ENCODE results near the gene NRG2. TPM values are rescaled to one million over a fixed set of nuclear protein-coding genes. Genes with fewer than 3 reads are reported as not detected.

The NRG2 gene
- total RNA-seq, 1 experiment from 2014 or later, result not detected

DNA sequence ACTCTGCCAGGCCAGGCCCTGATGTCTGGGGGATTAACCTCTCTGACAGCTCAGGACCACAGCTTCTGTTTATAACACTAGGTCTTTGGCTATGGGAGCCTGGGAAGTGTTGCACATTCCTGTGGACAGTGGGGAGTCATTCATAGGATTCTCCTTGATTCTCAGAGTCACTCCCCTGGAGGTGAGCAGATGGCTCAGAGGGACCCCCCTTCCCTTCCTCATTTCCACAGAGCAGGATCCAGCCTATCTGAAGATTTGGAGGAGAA is 60.2 kb downstream of the NRG2 start:
- Histone ChIP-seq H3K27me3 (replicated peaks; ENCODE audit: insufficient read depth, low read depth, low read length, poor library complexity) (peaks cover 3% of the 10 kb centered on the region), H3K4me3 (ENCODE audit: low read depth, low read length, poor library complexity, severe bottlenecking) (no peak overlapping the region), H3K27ac (ENCODE audit: low read depth, low read length, poor library complexity, severe bottlenecking) (no peak overlapping the region), H3K36me3 (ENCODE audit: insufficient read depth, low read length, poor library complexity, severe bottlenecking) (no peaks in the 10 kb centered on the region), H3K9me3 (ENCODE audit: low read depth, low read length, poor library complexity, severe bottlenecking) (no peaks in the 10 kb centered on the region), H3K4me1 (ENCODE audit: insufficient read depth, low read length, poor library complexity, severe bottlenecking) (peaks cover 12% of the 10 kb centered on the region)
- intact Hi-C loops (cut with micrococcal nuclease; ENCODE audit: unreplicated experiment), result no loop called here
- ChIA-PET POLR2A (ENCODE audit: low non-redundant PET) (no interaction called here), CTCF (no interaction called here)
- TF ChIP-seq EZH2 (IDR thresholded peaks at IDR 0.05; ENCODE audit: borderline replicate concordance, low read depth, low read length, poor library complexity, severe bottlenecking), result no peak
- no peak for TF ChIP-seq CTCF (conservative IDR thresholded peaks at IDR 0.05; ENCODE audit: low read depth, low read length)
- DNase-seq (ENCODE audit: low spot score), result no peak
- BruUV-seq (replicated peaks), result no TSS peak

- TF ChIP-seq EZH2 (IDR thresholded peaks at IDR 0.05; ENCODE audit: borderline replicate concordance, low read depth, low read length, poor library complexity, severe bottlenecking) (no peak), CTCF (conservative IDR thresholded peaks at IDR 0.05; ENCODE audit: low read depth, low read length) (no peak)
- DNase-seq (ENCODE audit: low spot score), result peak; percentile 87
- peaks cover 3% of the 10 kb centered on the region for H3K27me3 ChIP-seq (replicated peaks; ENCODE audit: insufficient read depth, low read depth, low read length, poor library complexity)
- no TSS peak for BruUV-seq (replicated peaks)
- CTCF ChIA-PET, result interaction anchor here (0.7 kb wide), 1 partner anchor 207 kb away, joined by 3 read pairs; no protein-coding TSS in a partner anchor
- no peaks in the 10 kb centered on the region for H3K9me3 ChIP-seq (ENCODE audit: low read depth, low read length, poor library complexity, severe bottlenecking)
- H3K4me1 ChIP-seq (ENCODE audit: insufficient read depth, low read length, poor library complexity, severe bottlenecking), result peaks cover 12% of the 10 kb centered on the region
- POLR2A ChIA-PET (ENCODE audit: low non-redundant PET), result no interaction called here
- H3K4me3 ChIP-seq (ENCODE audit: low read depth, low read length, poor library complexity, severe bottlenecking), result no peak overlapping the region
- H3K36me3 ChIP-seq (ENCODE audit: insufficient read depth, low read length, poor library complexity, severe bottlenecking), result no peaks in the 10 kb centered on the region
- intact Hi-C loops (cut with micrococcal nuclease; ENCODE audit: unreplicated experiment), result no loop called here
- H3K27ac ChIP-seq (ENCODE audit: low read depth, low read length, poor library complexity, severe bottlenecking), result no peak overlapping the region
Observed at GRCh38 chr5:139982157-139982974, 60.7 kb downstream of the NRG2 start.

- TF ChIP-seq EZH2 (IDR thresholded peaks at IDR 0.05; ENCODE audit: borderline replicate concordance, low read depth, low read length, poor library complexity, severe bottlenecking), result no peak
- no peak for TF ChIP-seq CTCF (conservative IDR thresholded peaks at IDR 0.05; ENCODE audit: low read depth, low read length)
- CTCF ChIA-PET, result interaction anchor here (1.7 kb wide), 1 partner anchor 12 kb away, joined by 11 read pairs; no protein-coding TSS in a partner anchor
- Histone ChIP-seq H3K4me3 (ENCODE audit: low read depth, low read length, poor library complexity, severe bottlenecking) (no peak overlapping the region), H3K4me1 (ENCODE audit: insufficient read depth, low read length, poor library complexity, severe bottlenecking) (peaks cover 12% of the 10 kb centered on the region), H3K27ac (ENCODE audit: low read depth, low read length, poor library complexity, severe bottlenecking) (no peak overlapping the region), H3K36me3 (ENCODE audit: insufficient read depth, low read length, poor library complexity, severe bottlenecking) (no peaks in the 10 kb centered on the region), H3K27me3 (replicated peaks; ENCODE audit: insufficient read depth, low read depth, low read length, poor library complexity) (peaks cover 6% of the 10 kb centered on the region), H3K9me3 (ENCODE audit: low read depth, low read length, poor library complexity, severe bottlenecking) (no peaks in the 10 kb centered on the region)
- peak; percentile 77 for DNase-seq (ENCODE audit: low spot score)
- intact Hi-C loops (cut with micrococcal nuclease; ENCODE audit: unreplicated experiment), result no loop called here
- POLR2A ChIA-PET (ENCODE audit: low non-redundant PET), result interaction anchor here (0.7 kb wide), 1 partner anchor 516 kb away, joined by 3 read pairs; no protein-coding TSS in a partner anchor
- BruUV-seq (replicated peaks), result no TSS peak
Observed at GRCh38 chr5:139980765-139981164, 62.3 kb downstream of the NRG2 start.
